ENCODE data around the gene TBC1D30.
"Not testable (repeated sequence)": the region's sequence is repeated elsewhere in the genome, so short reads cannot be mapped to it uniquely, and the experiment has no call there.

TBC1D30 gene

GRCh38 chr12:64806593-64807460 lies 17.6 kb upstream of the TBC1D30 start:
- DNase-seq: no peak

GRCh38 chr12:64808110-64808509 lies 16.3 kb upstream of the TBC1D30 start:
- DNase-seq: no peak

- no peak for DNase-seq
Observed at GRCh38 chr12:64810831-64811230, 13.6 kb upstream of the TBC1D30 start.

GRCh38 chr12:64813723-64814122 lies 10.7 kb upstream of the TBC1D30 start:
- DNase-seq: no peak

DNA sequence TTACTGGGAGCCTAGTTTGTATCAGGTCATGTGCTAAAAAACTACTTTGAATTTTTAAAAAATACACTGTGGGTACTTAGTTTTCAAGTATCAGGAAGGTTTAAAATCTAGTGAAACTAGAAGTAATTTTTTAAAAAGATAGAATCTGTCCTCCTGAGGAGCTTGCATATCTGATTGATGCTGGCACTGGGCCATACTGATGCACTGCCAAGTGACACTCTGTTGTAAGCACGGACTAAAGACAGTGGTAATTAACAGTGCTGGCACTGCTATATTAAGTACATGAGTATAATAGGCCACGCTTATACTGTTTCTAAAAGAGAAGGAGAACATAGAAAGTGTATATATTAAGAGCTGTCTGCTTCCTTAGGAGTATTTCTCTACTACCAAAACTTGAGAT lies 10.0 kb upstream of the TBC1D30 start:
- DNase-seq: no peak

GRCh38 chr12:64819816-64820402 lies 4.5 kb upstream of the TBC1D30 start:
- no peak for DNase-seq

GRCh38 chr12:64820593-64820992 lies 3.9 kb upstream of the TBC1D30 start:
- DNase-seq: no peak

GRCh38 chr12:64821116-64821630 lies 3.3 kb upstream of the TBC1D30 start:
- no peak for DNase-seq

- DNase-seq: no peak
Observed at GRCh38 chr12:64824130-64824499, 332 bp upstream of the TBC1D30 start.

DNA sequence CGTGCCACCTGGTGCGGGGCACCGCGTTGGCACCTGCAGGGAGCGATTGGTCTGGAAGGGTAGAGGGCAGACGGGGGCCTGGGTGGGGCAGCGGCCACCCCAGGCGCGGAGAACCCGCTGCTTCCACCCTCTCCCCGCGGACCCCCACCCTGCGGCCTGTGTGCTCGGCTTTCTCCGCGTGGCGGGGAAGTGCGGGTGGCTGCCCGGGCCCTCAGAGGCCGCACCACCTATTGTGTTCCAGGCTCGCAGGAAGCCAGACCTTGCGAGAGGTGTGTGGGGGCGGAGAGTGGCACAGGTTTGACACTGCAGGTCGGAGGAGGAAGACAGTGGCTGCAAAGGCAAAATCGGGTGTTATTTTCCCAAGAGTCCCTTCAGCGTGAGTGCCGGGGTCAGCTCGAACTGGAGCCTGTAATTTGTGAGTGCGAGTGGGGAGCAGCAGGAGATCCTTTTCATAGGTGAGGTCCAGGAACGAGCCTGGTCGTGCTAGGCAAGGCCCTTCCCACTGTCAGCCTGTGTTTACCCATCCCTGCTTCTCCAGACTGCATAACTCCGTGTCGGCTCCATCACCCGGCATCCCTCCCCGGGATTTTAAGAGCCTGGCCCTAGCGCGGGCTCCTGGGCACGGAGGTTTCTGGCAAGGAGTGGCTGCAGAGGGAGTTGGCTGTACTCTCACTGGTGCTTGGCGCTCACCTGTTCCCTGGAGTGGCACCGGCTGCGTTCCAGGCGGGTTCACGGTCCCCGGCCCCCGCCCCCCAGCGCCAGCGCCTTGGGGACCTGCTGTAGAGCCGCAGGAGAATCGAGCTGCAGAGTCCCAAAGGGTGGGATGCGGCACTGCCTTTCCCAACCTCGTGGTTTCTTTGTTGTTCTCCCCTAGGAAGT lies 935 bp downstream of the TBC1D30 start:
- DNase-seq: no peak

DNA sequence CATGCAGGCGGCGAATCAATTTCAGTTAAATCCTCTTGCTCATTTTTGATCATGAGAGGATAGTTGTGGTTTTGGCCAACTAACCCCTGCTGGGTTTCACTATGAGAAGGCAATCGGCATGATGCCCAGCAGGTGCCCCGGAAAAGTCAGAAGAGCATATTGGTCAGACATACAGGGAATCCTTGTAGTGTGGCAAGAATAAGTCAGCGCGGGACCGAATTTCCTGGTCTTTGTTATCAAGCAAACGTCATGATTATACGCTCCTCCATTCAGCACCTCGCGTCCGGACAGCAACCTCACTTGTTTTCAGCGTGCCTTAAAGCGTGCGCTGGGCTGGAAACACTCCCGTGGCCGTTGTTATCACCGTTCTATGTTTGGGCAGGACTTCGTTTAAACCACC lies 1.8 kb downstream of the TBC1D30 start:
- DNase-seq: peak; percentile 14 to 33

GRCh38 chr12:64828713-64829112 lies 4.3 kb downstream of the TBC1D30 start:
- DNase-seq: no peak

DNA sequence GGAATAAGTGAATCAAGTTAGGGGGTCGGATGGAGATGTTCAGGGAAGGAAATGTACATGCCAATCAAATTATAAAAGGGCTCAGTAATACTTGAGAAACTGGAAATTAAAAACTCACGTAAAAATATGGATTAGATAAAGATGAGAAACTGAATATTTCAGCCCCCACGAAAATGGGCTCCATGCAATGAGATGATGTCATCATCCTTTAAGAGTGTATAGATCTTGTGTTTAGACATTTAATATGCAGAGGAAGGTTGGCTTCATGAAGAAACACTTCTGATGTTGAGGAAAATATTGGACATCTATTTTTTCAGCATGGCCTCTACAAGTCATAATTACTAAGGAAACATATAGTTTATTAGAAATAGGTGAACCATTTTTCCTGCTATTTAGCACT lies 9.5 kb downstream of the TBC1D30 start:
- no peak for DNase-seq

DNA sequence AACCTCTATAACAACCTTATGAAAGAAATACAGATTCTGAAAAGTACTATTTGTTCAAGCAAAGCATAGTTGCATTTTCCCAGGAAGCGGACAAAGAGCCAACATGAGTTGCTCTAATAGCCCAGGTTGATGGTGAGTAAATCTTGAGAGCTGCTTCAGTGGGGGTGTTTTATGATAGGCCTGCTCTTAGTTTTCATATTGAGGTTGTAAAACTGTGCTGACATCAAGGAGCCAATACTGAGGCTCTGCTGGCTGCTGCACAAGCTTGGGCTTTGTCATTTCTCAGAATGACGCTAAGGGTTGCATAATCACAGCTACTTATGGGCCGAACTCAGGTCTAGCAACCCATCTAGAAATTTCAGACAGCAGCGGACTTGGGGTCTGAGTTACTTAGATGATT lies 11.5 kb downstream of the TBC1D30 start:
- DNase-seq: no peak

- DNase-seq: no peak
Observed at GRCh38 chr12:64836856-64837255, 12.4 kb downstream of the TBC1D30 start.

- DNase-seq: no peak
Observed at GRCh38 chr12:64837427-64837826, 13.0 kb downstream of the TBC1D30 start.

GRCh38 chr12:64840119-64840518 lies 15.7 kb downstream of the TBC1D30 start:
- DNase-seq: no peak

DNA sequence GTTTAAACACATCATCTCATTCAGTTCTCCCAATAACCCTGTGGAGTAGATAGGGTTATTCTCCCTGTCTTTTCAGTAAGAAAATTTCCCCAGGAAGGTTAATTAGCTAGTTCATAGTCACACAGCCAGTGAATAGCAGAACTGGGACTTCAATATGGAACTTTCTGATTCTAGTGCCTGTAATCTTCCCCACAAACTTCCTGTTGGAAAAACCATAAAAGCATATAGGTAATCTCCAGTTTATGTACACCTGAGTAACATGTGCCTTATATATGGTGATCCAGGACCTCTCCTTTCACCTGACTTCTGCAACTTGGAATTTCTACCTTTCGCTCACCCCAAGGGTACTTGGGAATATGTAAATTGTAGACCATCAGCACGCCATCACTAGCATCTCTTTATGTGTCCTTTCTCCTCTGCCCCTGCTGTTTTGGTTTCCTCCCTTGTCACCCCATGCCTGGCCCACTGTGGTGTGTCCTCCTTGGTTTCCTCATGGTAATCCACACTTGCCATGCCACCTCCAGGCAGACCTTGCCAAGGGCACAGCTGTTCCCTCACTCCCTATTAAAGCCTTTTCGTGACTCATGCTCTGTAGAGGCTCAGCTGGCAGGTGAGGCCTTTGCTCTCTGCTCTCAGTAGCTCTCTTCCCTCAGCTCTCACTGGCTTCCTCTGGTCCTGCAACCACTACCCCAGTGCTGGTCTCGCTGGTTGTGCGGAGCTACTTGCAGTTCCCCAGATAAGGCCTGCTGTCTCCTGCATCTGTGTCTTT lies 16.7 kb downstream of the TBC1D30 start:
- DNase-seq: no peak

DNA sequence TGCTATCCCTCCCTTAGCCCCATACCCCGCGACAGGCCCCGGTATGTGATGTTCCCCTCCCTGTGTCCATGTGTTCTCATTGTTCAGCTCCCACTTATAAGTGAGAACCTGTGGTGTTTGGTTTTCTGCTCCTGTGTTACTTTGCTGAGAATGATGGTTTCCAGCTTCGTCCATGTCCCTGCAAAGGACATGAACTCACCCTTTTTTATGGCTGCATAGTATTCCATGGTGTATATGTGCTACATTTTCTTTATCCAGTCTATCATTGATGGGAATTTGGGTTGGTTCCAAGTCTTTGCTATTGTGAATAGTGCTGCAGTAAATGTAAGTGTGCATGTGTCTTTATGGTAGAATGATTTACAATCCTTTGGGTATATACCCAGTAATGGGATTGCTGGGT lies 24.0 kb downstream of the TBC1D30 start:
- not testable (repeated sequence) for DNase-seq

- DNase-seq: no peak
Observed at GRCh38 chr12:64858882-64859605, 34.6 kb downstream of the TBC1D30 start.

DNA sequence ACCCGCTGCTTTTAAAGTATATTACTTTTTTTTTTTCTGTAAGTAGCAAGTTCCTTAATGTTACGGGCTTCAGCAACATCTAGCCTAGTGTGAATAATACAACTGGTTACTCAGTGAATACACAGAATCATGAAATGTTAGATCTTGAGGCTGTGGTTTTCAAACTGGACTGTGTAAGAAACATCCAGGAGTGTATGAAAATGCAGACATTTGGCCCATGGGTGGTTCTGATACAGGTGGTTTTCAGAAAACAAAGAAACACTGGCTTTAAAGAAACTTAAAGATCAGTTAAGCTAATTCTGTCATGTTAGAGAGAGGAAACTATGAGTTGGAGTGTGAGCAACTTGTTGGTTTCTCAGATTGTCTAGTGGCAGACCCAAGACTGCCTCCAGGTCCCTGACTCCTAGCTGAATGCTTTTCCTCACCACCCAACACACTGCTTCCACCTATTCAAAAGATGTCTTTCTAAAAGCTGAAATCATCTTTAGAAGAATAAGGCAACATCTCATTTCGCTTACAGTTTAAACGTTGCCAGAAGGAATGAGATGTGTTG lies 36.1 kb downstream of the TBC1D30 start:
- DNase-seq: no peak

GRCh38 chr12:64864319-64864718 lies 39.9 kb downstream of the TBC1D30 start:
- no peak for DNase-seq
